A673 (cell line): ENCODE measurements around the gene MRGPRF.

Experiments
- CTCF ChIP-seq: fragments of 300-800, 200-600 bp; sonication (generic); conservative IDR thresholded peaks from 2 replicates; pipeline ENCODE4 v1.5.1; 2017; ENCODE audit warnings: low read depth, mild to moderate bottlenecking, antibody characterized with exemption, low read length, moderate library complexity, mixed read lengths
- EZH2 ChIP-seq: fragments of 200-600 bp; sonication (generic); IDR thresholded peaks from 2 replicates; pipeline ENCODE4 v1.6.1; 2017; ENCODE audit warnings: borderline replicate concordance, low read depth, mild to moderate bottlenecking, mixed read lengths, antibody characterized with exemption, low read length; ENCODE audit not compliant: poor library complexity, severe bottlenecking

DNA sequence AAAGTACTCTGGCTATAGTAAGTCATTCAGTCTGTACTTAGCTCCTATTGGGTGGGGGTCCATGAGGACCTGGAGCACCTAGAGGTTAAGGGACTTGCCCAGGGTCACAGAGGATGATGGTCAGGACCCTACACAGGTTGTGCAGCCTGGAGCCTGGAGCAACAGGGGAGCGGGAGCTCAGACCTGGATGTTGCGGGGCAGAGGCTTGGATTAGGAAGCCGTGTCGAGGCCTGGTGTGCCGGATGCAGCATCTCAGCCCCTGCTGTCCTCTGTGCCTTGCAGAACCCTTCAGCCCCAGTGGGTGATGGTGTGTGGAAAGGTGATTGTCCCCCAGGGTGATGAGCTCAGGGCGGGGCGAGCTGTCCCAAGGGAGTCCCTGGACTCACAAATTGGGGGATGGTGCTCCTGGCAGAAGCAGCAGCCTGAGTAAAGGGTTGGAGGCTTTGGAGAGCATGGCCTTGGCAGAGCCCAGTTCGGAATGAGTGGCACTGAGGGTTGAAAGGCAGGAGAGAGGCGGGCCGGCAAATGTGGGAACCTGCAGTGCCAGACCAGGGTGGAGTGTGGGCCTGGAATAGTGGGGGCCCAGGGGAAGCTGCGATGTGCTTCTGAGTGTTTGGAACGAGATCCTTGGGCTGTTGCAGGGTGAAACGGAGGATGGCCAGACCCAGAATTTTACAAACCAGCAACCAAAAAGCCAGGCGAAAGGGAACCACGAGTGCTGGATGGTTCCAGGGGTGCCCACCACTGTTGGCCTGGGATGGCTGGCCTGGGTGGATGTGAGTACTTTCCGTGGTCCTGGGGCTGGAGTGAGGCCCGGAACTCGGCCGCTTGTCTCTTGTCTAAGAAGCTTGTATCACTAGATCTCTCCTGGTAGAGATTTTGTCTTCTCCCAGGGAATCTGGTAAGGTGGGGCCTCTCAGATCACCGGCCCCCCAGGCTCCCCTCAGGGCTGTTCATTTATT is 38.6 kb upstream of the MRGPRF start:
- TF ChIP-seq EZH2, result no peak
- no peak for TF ChIP-seq CTCF
